ENCODE measurements around the gene CYCS. TPM values are rescaled to one million over a fixed set of nuclear protein-coding genes. Genes with fewer than 3 reads are reported as not detected.
"Not testable (repeated sequence)": the region's sequence is repeated elsewhere in the genome, so short reads cannot be mapped to it uniquely, and the experiment has no call there.

The CYCS gene
- polyA plus RNA-seq, 3 donors, result 25.6 to 111 (median 93.9) TPM

DNA sequence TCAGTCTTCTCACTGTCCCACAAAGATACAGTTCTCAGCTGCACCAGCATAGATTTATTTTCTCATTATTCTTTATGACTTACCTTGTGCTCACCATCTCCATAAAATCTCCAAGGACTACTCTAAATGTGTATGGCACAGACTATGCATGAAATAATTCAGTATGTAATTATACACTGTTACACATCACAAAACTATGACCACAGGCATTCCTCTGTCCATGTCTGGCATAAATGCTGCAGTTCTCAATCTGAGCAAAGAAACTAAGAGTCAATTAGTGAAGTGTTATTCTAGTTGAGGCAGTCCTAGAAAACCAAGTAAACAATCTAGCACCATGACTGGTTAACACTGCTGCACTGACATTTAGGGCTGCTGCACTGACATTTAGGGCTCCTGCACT is 2.7 kb downstream of the CYCS start:
- H3K27ac ChIP-seq (ENCODE audit: low read depth, low read length), result no peak overlapping the region

- H3K27ac ChIP-seq (ENCODE audit: low read depth, low read length), result no peak overlapping the region
These were observed 3.5 kb downstream of the CYCS start for GRCh38 chr7:25121599-25121998.

GRCh38 chr7:25119102-25119501 is 6.0 kb downstream of the CYCS start:
- no peak overlapping the region for H3K27ac ChIP-seq (ENCODE audit: low read depth, low read length)
- WGBS, 3 donors, result 95 to 97% (median 97%) methylated on average over 8 of the region's 8 CpGs

More at GRCh38 chr7:25121599-25121998, 3.5 kb downstream of the CYCS start:
- WGBS, 3 donors, result 96 to 98% (median 96%) methylated on average over 9 of the region's 9 CpGs

GRCh38 chr7:25118048-25118753 is 6.9 kb downstream of the CYCS start:
- 83 to 86% (median 85%) methylated on average over 8 of the region's 8 CpGs for WGBS, 3 donors
- no peak overlapping the region for H3K27ac ChIP-seq (ENCODE audit: low read depth, low read length)

DNA sequence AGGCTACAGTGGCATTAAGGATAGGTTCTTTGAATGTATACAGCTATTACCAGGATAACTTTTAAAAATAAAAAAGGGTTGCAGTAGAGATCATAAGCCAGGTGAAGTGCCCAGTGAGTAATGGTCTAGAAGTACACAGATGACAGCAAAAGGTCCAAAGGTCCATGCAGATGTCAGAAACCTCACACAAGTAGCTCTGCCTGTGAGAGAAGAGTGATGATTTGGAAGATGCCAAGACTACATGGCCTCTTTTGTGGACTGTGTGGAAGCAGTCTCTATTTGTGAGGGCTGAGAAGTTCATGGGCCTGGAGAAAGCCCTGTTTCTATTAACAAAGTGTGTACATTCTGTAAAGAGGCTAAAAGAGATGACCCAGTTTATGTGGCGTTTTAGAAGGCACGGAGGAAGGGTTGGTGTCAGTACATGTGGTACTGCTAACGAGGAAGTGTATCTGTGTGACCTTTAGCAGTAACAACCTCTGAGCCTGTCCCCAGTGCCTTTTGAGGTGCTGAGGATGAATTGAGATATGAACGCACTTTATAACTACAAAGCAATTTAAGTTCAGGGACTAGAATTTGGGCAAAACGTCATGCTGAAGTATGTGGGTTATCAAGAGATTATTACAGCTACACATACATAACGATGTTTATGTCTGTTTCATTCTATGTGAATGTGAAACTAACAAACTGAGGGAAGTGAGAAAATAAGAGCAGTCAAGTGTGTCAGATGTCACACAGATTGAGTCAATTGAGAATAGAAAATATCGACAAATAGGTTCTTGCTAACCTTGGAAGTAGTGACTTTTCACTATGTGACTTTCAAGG is 7.6 kb downstream of the CYCS start:
- no peak overlapping the region for H3K27ac ChIP-seq (ENCODE audit: low read depth, low read length)
- 61 to 73% (median 64%) methylated on average over 7 of the region's 7 CpGs for WGBS, 3 donors

- 79 to 91% (median 88%) methylated on average over 5 of the region's 5 CpGs for WGBS, 3 donors
- no peak overlapping the region for H3K27ac ChIP-seq (ENCODE audit: low read depth, low read length)
These were observed 8.4 kb downstream of the CYCS start for GRCh38 chr7:25116621-25117020.

GRCh38 chr7:25110514-25110913 is 14.5 kb downstream of the CYCS start:
- 90% methylated on average over 2 of the region's 2 CpGs for WGBS, 3 donors
- not testable (repeated sequence) for H3K27ac ChIP-seq (ENCODE audit: low read depth, low read length)

- no peak overlapping the region for H3K27ac ChIP-seq (ENCODE audit: low read depth, low read length)
- WGBS, 3 donors, result 35 to 59% (median 54%) methylated on average over 3 of the region's 3 CpGs
These were observed 15.8 kb downstream of the CYCS start for GRCh38 chr7:25109276-25109675.

DNA sequence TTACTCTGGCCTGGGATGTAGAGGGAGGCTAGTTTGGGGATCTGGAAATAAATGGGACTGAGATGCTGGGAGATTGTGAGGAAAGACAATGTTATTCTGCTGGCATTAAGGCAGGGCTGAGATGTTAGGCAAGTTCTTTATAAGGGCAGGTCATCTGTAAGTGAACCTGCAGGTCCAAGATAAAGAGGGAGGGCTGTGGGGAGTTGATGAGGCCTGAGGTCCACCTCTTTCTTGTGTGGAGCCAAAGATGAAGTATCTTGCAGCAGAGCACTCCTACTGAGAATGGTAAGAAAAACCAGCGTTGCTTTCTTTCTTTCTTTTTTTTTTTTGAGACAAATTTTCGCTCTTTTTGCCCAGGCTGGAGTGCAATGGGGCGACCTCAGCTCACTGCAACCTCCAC is 19.1 kb downstream of the CYCS start:
- no peak overlapping the region for H3K27ac ChIP-seq (ENCODE audit: low read depth, low read length)
- WGBS, 3 donors, result 68 to 86% (median 74%) methylated on average over 3 of the region's 3 CpGs

DNA sequence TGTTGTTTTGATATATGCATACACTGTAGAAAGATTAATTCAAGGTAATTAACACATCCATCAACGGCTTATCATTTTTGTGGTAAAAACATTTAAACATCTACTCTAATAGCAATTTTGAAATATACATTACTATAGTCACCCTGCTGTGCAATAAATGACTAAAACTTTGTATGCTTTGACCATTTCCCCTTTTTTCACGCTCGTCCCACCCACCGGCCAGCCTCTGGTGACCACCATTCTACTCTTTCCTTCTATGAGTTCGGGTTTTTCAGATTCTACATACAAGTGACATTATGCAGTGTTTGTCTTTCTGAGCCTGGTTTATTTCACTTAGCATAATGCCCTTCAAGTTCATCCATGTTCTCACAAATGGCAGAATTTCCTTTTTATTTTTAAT is 21.3 kb downstream of the CYCS start:
- H3K27ac ChIP-seq (ENCODE audit: low read depth, low read length), result no peak overlapping the region
- WGBS, 3 donors, result 73 to 89% (median 75%) methylated on average over 5 of the region's 5 CpGs

GRCh38 chr7:25101817-25102216 is 23.2 kb downstream of the CYCS start:
- H3K27ac ChIP-seq (ENCODE audit: low read depth, low read length), result no peak overlapping the region

GRCh38 chr7:25098096-25099046 is 26.7 kb downstream of the CYCS start:
- WGBS, 3 donors, result 28 to 32% (median 30%) methylated on average over 11 of the region's 11 CpGs
- H3K27ac ChIP-seq (ENCODE audit: low read depth, low read length), result no peak overlapping the region

GRCh38 chr7:25095516-25096345 is 29.3 kb downstream of the CYCS start:
- WGBS, 3 donors, result 28 to 65% (median 57%) methylated on average over 5 of the region's 5 CpGs
- H3K27ac ChIP-seq (ENCODE audit: low read depth, low read length), result no peak overlapping the region

DNA sequence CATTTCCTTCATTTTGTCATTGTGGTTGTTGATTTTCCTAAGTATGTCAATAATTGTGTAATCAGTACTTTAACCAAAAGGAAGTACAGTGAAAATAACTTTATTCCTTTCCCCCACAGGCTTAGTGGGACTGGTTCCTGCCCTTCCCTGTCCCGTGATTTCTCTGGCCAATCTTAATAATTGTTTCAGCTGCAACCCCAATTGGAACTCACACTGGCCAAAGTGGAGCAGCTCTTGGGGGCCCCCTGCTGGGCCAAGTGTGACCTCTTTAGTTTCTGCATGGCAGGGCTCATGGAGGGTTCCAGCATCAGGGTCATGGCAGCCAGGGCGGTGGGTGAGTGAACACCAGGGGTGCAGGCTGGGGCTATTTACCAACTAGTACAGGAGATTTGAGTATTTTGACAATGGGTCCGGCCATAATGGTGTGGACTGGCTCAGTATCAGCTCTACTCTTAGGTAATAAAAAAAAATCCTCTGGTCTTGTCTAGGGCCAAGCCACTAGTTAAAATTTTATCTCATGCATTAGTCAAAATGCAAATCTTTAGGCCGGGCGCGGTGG is 31.7 kb downstream of the CYCS start:
- 71 to 73% (median 72%) methylated on average over 6 of the region's 6 CpGs for WGBS, 3 donors
- no peak overlapping the region for H3K27ac ChIP-seq (ENCODE audit: low read depth, low read length)

- H3K27ac ChIP-seq (ENCODE audit: low read depth, low read length), result no peak overlapping the region
- WGBS, 3 donors, result 77 to 87% (median 81%) methylated on average over 4 of the region's 4 CpGs
These were observed 33.3 kb downstream of the CYCS start for GRCh38 chr7:25091779-25092178.

DNA sequence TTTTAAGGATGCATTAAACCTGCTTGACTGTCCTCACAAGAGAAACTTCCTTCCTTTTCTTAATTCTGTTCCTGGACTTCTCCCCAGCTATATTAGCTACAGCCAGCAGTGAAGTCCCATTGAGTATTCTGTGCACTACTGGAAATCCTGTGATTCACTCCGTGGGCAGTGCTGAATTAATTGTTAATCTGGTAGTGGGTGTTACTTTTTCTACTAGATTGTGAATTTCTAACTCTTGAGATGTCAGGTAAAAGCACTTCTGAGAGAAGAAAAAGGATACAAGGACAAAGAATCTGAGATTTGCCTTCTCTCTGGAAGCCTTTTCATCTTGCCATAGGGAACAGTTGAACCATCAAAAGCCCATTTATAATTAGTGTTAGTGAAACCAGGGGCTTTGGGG is 33.9 kb downstream of the CYCS start:
- 19 to 41% (median 24%) methylated on average over 1 of the region's 1 CpG for WGBS, 3 donors
- H3K27ac ChIP-seq (ENCODE audit: low read depth, low read length), result no peak overlapping the region

DNA sequence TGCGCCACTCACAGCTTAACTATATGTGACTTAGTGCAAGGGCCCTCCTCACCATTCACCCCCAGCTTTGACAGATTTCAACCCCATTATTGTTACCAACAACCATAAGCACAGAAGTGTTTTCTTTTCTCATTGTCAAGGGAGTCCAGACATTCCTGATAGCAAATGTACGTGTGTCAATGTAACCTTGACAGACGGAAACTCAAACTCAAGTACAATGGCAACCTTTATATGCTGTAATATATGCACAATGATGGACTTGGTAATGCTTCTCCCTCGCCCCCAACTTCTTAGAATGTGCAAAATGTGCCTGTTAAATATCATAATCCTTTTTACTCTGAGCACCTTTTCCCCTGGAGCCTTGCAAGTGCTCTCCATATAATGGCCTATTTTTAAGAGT is 34.7 kb downstream of the CYCS start:
- H3K27ac ChIP-seq (ENCODE audit: low read depth, low read length), result no peak overlapping the region
- WGBS, 3 donors, result 70 to 94% (median 90%) methylated on average over 4 of the region's 4 CpGs

GRCh38 chr7:25087855-25088254 is 37.2 kb downstream of the CYCS start:
- WGBS, 3 donors, result 71 to 87% (median 83%) methylated on average over 2 of the region's 2 CpGs
- H3K27ac ChIP-seq (ENCODE audit: low read depth, low read length), result no peak overlapping the region
